HepG2 (cell line): ENCODE data around the gene ODAM. TPM values are rescaled to one million over a fixed set of nuclear protein-coding genes. Genes with fewer than 3 reads are reported as not detected.

ENCODE experiments used
- AGO1 ChIP-seq: fragments of 200-400 bp; formaldehyde crosslinking; IDR thresholded peaks from 2 replicates; pipeline ENCODE4 v1.6.1; 2017; ENCODE audit warnings: mild to moderate bottlenecking, low read depth, low read length, moderate library complexity; ENCODE audit not compliant: poor library complexity, severe bottlenecking
- ATM ChIP-seq: fragments of 450-650 bp; IDR thresholded peaks from 2 replicates; pipeline ENCODE4 v1.7.1; 2017; ENCODE audit warnings: mild to moderate bottlenecking, borderline replicate concordance
- FUBP1 ChIP-seq: sonication (generic); formaldehyde crosslinking; IDR thresholded peaks from 2 replicates; pipeline ENCODE4 v1.5.1; 2020; ENCODE audit warnings: missing genetic modification reagents, mild to moderate bottlenecking, borderline replicate concordance
- HMG20A ChIP-seq: IDR thresholded peaks from 2 replicates; pipeline ENCODE4 v1.6.1; 2016; ENCODE audit warnings: borderline replicate concordance
- HNF1A ChIP-seq, 2 experiments: sonication (generic) in 1 of 2; formaldehyde crosslinking in 1 of 2; IDR thresholded peaks; 2 replicates each; pipeline versions ENCODE4 v1.4.0 to v1.6.1; 2016 to 2020; ENCODE audit warnings: borderline replicate concordance in 1 of 2, low read depth in 1 of 2, mild to moderate bottlenecking in 1 of 2, missing genetic modification reagents in 1 of 2
- SAP130 ChIP-seq: IDR thresholded peaks from 2 replicates; pipeline ENCODE4 v1.6.1; 2016; ENCODE audit warnings: low read depth
- TAF15 ChIP-seq: fragments of 200-400 bp; formaldehyde crosslinking; IDR thresholded peaks from one replicate; pipeline ENCODE4 v1.6.1; 2018; ENCODE audit warnings: mild to moderate bottlenecking, low read depth, low read length; ENCODE audit not compliant: poor library complexity, severe bottlenecking
- TFAP4 ChIP-seq: sonication (generic); IDR thresholded peaks from 2 replicates; pipeline ENCODE4 v1.6.1; 2016; ENCODE audit warnings: low read depth, borderline replicate concordance
- ZBTB14 ChIP-seq: sonication (generic); formaldehyde crosslinking; IDR thresholded peaks from 2 replicates; pipeline ENCODE4 v1.4.0; 2020; ENCODE audit warnings: missing genetic modification reagents
- ZBTB42 ChIP-seq: sonication (generic); formaldehyde crosslinking; IDR thresholded peaks from 2 replicates; pipeline ENCODE4 v1.5.0; 2020; ENCODE audit warnings: mild to moderate bottlenecking, missing genetic modification reagents
- ZFP1 ChIP-seq: IDR thresholded peaks from 2 replicates; pipeline ENCODE4 v1.6.1; 2016
- ZNF75D ChIP-seq: sonication (generic); formaldehyde crosslinking; IDR thresholded peaks from 2 replicates; pipeline ENCODE4 v1.8.1; 2023; ENCODE audit warnings: missing genetic modification reagents, mild to moderate bottlenecking, borderline replicate concordance
- polyA plus RNA-seq, 8 experiments: library from polyadenylated mRNA; depleted of rRNA in 3 of 8; stranded (reverse) in 7 of 8; unstranded in 1 of 8; fragments of >200 nt; fragmentation: Illumina TruSeq in 4 of 8; extraction: Trizol in 4 of 8; gene quantifications; 2 replicates each; pipeline versions ENCODE4 v1.2.1 to v1.2.3, GENCODE V29; 2011 to 2016; ENCODE audit warnings: low read depth in 4 of 8, missing spikeins in 1 of 8, mixed read lengths in 1 of 8; ENCODE audit not compliant: insufficient read depth in 1 of 8
- total RNA-seq, 5 experiments: library from RNA; depleted of rRNA; stranded (reverse); fragments of >200 nt; fragmentation: Illumina TruSeq; extraction: Trizol; gene quantifications; 2 replicates each; pipeline ENCODE4 v1.2.3, GENCODE V29; 2016; ENCODE audit warnings: low read depth in 1 of 5
- TF ChIP-seq, protein P1 (sequence below): IDR thresholded peaks from 2 replicates; pipeline ENCODE4 v1.6.1; 2016; ENCODE audit warnings: missing biosample characterization, missing genetic modification reagents, low read depth
- TF ChIP-seq, protein P2 (sequence below): sonication (generic); formaldehyde crosslinking; IDR thresholded peaks from 2 replicates; pipeline ENCODE4 v1.5.0; 2020; ENCODE audit warnings: mild to moderate bottlenecking, missing genetic modification reagents
- TF ChIP-seq, protein P3 (sequence below): sonication (generic); formaldehyde crosslinking; conservative IDR thresholded peaks from 2 replicates; pipeline ENCODE4 v1.4.0; 2020; ENCODE audit warnings: missing genetic modification reagents

Gene ODAM
- total and polyA plus RNA-seq, 2 of the 13 experiments (the other 11 are each of a cell fraction or from before 2014, with no cell fraction given), result 94.6 to 115 TPM

DNA sequence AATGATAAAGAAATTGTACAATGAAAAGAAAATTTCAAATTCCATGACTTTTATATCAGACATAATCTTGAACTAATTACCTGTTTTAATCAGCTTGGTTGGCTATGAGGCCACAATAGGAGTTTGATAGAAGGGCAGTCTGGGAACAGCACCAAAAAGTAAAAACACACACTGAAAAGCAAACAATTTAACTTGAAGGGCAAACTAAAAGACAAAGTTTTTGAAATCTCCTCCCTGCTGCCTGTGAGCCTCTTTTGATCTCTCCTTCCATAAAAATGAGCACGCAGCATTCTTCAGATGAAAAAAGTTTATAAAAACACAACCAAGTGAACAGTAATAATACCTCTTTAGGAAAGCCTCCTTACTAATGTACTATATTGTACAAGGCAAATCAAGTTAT is 8.1 kb downstream of the ODAM start (continued):
- no peak for TF ChIP-seq FUBP1 (CRISPR knock-in tag)
- no peak for TF ChIP-seq TAF15
- TF ChIP-seq, protein P1, sequence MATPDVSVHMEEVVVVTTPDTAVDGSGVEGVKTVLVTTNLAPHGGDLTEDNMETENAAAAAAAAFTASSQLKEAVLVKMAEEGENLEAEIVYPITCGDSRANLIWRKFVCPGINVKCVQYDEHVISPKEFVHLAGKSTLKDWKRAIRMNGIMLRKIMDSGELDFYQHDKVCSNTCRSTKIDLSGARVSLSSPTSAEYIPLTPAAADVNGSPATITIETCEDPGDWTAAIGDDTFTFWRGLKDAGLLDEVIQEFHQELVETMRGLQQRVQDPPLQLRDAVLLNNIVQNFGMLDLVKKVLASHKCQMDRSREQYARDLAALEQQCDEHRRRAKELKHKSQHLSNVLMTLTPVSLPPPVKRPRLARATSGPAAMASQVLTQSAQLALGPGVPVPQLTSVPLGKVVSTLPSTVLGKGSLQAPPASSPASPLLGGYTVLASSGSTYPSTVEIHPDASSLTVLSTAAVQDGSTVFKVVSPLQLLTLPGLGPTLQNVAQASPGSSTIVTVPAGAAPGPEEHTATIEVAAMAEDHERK (CRISPR knock-in tag), result no peak
- TF ChIP-seq, protein P2, sequence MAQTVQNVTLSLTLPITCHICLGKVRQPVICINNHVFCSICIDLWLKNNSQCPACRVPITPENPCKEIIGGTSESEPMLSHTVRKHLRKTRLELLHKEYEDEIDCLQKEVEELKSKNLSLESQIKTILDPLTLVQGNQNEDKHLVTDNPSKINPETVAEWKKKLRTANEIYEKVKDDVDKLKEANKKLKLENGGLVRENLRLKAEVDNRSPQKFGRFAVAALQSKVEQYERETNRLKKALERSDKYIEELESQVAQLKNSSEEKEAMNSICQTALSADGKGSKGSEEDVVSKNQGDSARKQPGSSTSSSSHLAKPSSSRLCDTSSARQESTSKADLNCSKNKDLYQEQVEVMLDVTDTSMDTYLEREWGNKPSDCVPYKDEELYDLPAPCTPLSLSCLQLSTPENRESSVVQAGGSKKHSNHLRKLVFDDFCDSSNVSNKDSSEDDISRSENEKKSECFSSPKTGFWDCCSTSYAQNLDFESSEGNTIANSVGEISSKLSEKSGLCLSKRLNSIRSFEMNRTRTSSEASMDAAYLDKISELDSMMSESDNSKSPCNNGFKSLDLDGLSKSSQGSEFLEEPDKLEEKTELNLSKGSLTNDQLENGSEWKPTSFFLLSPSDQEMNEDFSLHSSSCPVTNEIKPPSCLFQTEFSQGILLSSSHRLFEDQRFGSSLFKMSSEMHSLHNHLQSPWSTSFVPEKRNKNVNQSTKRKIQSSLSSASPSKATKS (CRISPR knock-in tag), result no peak
- no peak for TF ChIP-seq ZFP1 (CRISPR knock-in tag)
- 0 out of 2 replicates have a peak, but pooled peaks have one; percentile 10 for TF ChIP-seq SAP130
- TF ChIP-seq, protein P3, sequence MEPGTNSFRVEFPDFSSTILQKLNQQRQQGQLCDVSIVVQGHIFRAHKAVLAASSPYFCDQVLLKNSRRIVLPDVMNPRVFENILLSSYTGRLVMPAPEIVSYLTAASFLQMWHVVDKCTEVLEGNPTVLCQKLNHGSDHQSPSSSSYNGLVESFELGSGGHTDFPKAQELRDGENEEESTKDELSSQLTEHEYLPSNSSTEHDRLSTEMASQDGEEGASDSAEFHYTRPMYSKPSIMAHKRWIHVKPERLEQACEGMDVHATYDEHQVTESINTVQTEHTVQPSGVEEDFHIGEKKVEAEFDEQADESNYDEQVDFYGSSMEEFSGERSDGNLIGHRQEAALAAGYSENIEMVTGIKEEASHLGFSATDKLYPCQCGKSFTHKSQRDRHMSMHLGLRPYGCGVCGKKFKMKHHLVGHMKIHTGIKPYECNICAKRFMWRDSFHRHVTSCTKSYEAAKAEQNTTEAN (CRISPR knock-in tag), result no peak
- no peak for TF ChIP-seq AGO1
- no peak for TF ChIP-seq ZNF75D (CRISPR knock-in tag)
- TF ChIP-seq TFAP4, result no peak
- TF ChIP-seq ZBTB42 (CRISPR knock-in tag), result no peak
- TF ChIP-seq HNF1A (IDR thresholded peaks at IDR 0.05; ENCODE audit: low read depth), result no peak
- TF ChIP-seq HNF1A (CRISPR knock-in tag; IDR thresholded peaks at IDR 0.05; ENCODE audit: borderline replicate concordance), result no peak
- no peak for TF ChIP-seq ATM
- TF ChIP-seq ZBTB14, result no peak
- peak; percentile 51; the same call in 1 of the 2 replicates for TF ChIP-seq HMG20A (CRISPR knock-in tag)
